ENCODE data around the gene SETDB1.

Gene SETDB1

DNA sequence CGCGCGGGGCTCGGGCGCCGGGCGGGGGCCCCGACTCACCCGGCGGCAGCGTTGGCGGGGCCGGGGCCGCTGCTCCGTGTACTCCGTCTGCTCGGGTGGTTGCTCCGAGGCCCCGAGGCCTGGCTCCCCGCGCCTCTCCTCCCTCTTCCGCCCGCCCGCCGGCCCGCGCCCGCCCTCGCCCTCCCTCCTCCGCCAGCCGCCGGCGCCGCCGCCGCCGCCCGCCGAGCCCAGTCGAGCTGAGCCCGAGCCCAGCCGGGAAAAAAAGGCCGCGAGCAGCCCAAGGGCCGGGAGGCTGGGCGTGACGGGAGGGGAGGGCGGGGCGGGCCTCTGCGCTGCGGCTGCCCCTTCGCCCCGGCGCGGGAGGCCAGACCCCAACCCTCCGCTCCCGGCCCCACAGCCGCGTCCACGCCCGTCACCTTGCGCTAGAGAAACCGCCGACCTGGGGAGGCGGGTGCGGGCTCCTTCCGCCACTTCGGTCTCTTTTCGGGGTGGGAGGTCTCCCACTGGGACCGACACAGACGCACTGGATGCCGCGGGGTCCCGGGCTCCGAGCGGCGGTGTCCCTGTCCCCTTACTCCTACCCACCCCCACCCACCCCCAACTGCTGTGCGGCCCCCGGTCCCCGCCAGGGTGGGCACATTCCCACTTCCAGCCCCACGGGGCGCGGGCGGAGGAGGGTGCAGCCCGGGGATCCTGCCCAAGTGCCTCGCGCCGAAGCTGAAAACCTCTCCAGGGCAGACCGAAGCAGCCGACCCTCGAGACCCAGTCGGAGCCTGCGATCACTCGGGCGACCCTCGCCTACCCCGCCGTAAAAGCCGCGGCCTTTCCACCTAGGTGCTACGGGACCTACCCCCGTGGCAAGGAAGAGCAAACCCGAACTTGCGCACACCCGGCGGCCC lies 48.7 kb downstream of the SETDB1 start, which contains the start of gene CERS2 (continued):
- TF ChIP-seq, protein P1, sequence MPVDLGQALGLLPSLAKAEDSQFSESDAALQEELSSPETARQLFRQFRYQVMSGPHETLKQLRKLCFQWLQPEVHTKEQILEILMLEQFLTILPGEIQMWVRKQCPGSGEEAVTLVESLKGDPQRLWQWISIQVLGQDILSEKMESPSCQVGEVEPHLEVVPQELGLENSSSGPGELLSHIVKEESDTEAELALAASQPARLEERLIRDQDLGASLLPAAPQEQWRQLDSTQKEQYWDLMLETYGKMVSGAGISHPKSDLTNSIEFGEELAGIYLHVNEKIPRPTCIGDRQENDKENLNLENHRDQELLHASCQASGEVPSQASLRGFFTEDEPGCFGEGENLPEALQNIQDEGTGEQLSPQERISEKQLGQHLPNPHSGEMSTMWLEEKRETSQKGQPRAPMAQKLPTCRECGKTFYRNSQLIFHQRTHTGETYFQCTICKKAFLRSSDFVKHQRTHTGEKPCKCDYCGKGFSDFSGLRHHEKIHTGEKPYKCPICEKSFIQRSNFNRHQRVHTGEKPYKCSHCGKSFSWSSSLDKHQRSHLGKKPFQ (tag by site-specific recombination; IDR thresholded peaks at IDR 0.05): no peak
- TF ChIP-seq ZNF169 (tag by site-specific recombination; IDR thresholded peaks at IDR 0.05): no peak
- no peak for TF ChIP-seq ZNF473 (tag by site-specific recombination; IDR thresholded peaks at IDR 0.05)
- TF ChIP-seq ZNF701 (tag by site-specific recombination; IDR thresholded peaks at IDR 0.05): no peak
- TF ChIP-seq ZNF596 (tag by site-specific recombination; IDR thresholded peaks at IDR 0.05): no peak
- no peak for TF ChIP-seq ZNF404 (tag by site-specific recombination; IDR thresholded peaks at IDR 0.05)
- TF ChIP-seq, protein P2, sequence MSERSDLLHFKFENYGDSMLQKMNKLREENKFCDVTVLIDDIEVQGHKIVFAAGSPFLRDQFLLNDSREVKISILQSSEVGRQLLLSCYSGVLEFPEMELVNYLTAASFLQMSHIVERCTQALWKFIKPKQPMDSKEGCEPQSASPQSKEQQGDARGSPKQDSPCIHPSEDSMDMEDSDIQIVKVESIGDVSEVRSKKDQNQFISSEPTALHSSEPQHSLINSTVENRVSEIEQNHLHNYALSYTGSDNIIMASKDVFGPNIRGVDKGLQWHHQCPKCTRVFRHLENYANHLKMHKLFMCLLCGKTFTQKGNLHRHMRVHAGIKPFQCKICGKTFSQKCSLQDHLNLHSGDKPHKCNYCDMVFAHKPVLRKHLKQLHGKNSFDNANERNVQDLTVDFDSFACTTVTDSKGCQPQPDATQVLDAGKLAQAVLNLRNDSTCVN (tag by site-specific recombination; optimal IDR thresholded peaks at IDR 0.05): peak; percentile 34
- no peak for TF ChIP-seq ZNF777 (tag by site-specific recombination; IDR thresholded peaks at IDR 0.05; ENCODE audit: borderline replicate concordance)
- no peak for TF ChIP-seq ZBTB48 (tag by site-specific recombination; IDR thresholded peaks at IDR 0.05)
- no peak for TF ChIP-seq ZNF221 (tag by site-specific recombination; IDR thresholded peaks at IDR 0.05; ENCODE audit: borderline replicate concordance)
- no peak for TF ChIP-seq ZFP3 (tag by site-specific recombination; IDR thresholded peaks at IDR 0.05; ENCODE audit: low read depth)
- no peak for TF ChIP-seq ZNF549 (tag by site-specific recombination; IDR thresholded peaks at IDR 0.05)
- TF ChIP-seq, protein P3, sequence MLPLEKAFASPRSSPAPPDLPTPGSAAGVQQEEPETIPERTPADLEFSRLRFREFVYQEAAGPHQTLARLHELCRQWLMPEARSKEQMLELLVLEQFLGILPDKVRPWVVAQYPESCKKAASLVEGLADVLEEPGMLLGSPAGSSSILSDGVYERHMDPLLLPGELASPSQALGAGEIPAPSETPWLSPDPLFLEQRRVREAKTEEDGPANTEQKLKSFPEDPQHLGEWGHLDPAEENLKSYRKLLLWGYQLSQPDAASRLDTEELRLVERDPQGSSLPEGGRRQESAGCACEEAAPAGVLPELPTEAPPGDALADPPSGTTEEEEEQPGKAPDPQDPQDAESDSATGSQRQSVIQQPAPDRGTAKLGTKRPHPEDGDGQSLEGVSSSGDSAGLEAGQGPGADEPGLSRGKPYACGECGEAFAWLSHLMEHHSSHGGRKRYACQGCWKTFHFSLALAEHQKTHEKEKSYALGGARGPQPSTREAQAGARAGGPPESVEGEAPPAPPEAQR (tag by site-specific recombination; IDR thresholded peaks at IDR 0.05): no peak
- peak; percentile 79 for TF ChIP-seq ZBTB17 (tag by site-specific recombination; IDR thresholded peaks at IDR 0.05)
- TF ChIP-seq GLIS2 (tag by site-specific recombination; IDR thresholded peaks at IDR 0.05): peak; percentile 89
- TF ChIP-seq ZNF19 (tag by site-specific recombination; IDR thresholded peaks at IDR 0.05; ENCODE audit: low read depth): no peak
- TF ChIP-seq ZNF48 (tag by site-specific recombination; IDR thresholded peaks at IDR 0.05): no peak
- TF ChIP-seq ZNF112 (tag by site-specific recombination; IDR thresholded peaks at IDR 0.05): no peak
- no peak for TF ChIP-seq ZNF626 (tag by site-specific recombination; IDR thresholded peaks at IDR 0.05)
- no peak for TF ChIP-seq HOXC10 (CRISPR knock-in tag; IDR thresholded peaks at IDR 0.05)
- TF ChIP-seq ZNF23 (tag by site-specific recombination; IDR thresholded peaks at IDR 0.05; ENCODE audit: borderline replicate concordance): no peak

DNA sequence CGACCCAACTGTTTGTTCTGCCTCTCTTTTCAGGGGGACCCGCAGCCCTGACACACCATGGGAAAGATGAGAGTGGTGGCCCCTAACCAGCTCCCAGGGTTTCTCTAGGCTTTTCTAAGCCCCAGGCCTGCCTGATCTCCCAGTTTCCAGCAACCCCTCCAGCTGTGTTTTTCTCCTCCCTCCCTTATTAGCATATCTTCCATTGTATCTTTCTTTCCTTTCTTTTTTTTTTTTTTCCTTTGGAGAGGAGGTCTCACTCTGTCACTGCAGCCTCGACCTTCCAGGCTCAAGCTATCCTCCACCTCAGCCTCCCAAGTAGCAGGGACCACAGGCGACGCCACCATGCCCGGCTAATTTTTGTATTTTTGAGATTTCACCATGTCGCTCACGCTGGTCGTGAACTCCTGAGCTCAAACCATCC lies 50.2 kb downstream of the SETDB1 start:
- CTCF ChIA-PET: interaction anchor here (1.1 to 7.2 kb wide), 4 partner anchors 10 to 30 kb away, joined by 5 to 65 read pairs (median 27); partner anchors contain the start of gene MINDY1
- Histone ChIP-seq H3K4me3 (ENCODE audit: low read depth, low read length) (no peak overlapping the region), H3K9me3 (ENCODE audit: control insufficient read depth, insufficient read depth, low read depth, low read length) (no peaks in the 10 kb centered on the region), H3K36me3 (ENCODE audit: control insufficient read depth in 2 of 2, insufficient read depth in 1 of 2, low read length in 2 of 2) (peaks cover 0 to 3% of the 10 kb centered on the region in 2 experiments; a peak in 1 of 3 replicates), H3K4me1 (ENCODE audit: control insufficient read depth, insufficient read depth, low read length) (peaks cover 22% of the 10 kb centered on the region), H3K27ac (ENCODE audit: extremely low read depth, low read depth, low read length) (no peak overlapping the region)
- no peak for TF ChIP-seq ZNF76 (tag by site-specific recombination; IDR thresholded peaks at IDR 0.05; ENCODE audit: borderline replicate concordance, low read depth)
- peak; percentile 81 for TF ChIP-seq ZBTB20 (tag by site-specific recombination; IDR thresholded peaks at IDR 0.05)
- TF ChIP-seq ZNF654 (tag by site-specific recombination; IDR thresholded peaks at IDR 0.05; ENCODE audit: low read depth): no peak
- POLR2A ChIA-PET: interaction anchor here (0.7 to 1.3 kb wide), 4 partner anchors 9 to 678 kb away, joined by 3 to 6 read pairs (median 4); partner anchors contain the start of gene MINDY1

Measured in HEK293 (cell line).